Parathyroid adenoma (tissue), 2 donors: ENCODE results near the gene IL13RA2.

Experiments used
- H2AFZ ChIP-seq: fragments of 300-600 bp; sonication (generic); one replicate; pipeline ENCODE4 v1.7.0; 2017; ENCODE audit warnings: antibody characterized with exemption, mild to moderate bottlenecking
- H3K27ac ChIP-seq: fragments of 300-600 bp; sonication (generic); one replicate; pipeline ENCODE4 v1.7.0; 2017
- H3K27me3 ChIP-seq: fragments of 300-600 bp; sonication (generic); one replicate; pipeline ENCODE4 v1.7.0; 2017; ENCODE audit warnings: low read length; ENCODE audit not compliant: control insufficient read depth, insufficient read depth
- H3K36me3 ChIP-seq: fragments of 300-600 bp; sonication (generic); one replicate; pipeline ENCODE4 v1.7.0; 2017; ENCODE audit warnings: low read length; ENCODE audit not compliant: control insufficient read depth, insufficient read depth
- H3K4me1 ChIP-seq: fragments of 300-600 bp; sonication (generic); one replicate; pipeline ENCODE4 v1.7.0; 2017; ENCODE audit warnings: control low read depth
- H3K4me2 ChIP-seq: fragments of 300-600 bp; sonication (generic); one replicate; pipeline ENCODE4 v1.7.0; 2017; ENCODE audit warnings: low read length
- H3K4me3 ChIP-seq: fragments of 300-600 bp; sonication (generic); one replicate; pipeline ENCODE4 v1.7.0; 2017; ENCODE audit warnings: low read depth, low read length
- H3K79me2 ChIP-seq: fragments of 300-600 bp; sonication (generic); one replicate; pipeline ENCODE4 v1.7.0; 2017; ENCODE audit warnings: control low read depth
- H3K9ac ChIP-seq: fragments of 300-600 bp; sonication (generic); one replicate; pipeline ENCODE4 v1.7.0; 2017; ENCODE audit warnings: mild to moderate bottlenecking
- H3K9me3 ChIP-seq: fragments of 300-600 bp; sonication (generic); one replicate; pipeline ENCODE4 v1.7.0; 2017; ENCODE audit warnings: low read length; ENCODE audit not compliant: control insufficient read depth
- TF ChIP-seq, protein P1 (sequence below): fragments of 300-600 bp; sonication (generic); IDR thresholded peaks from one replicate; pipeline ENCODE4 v1.7.0; 2017; ENCODE audit warnings: antibody characterized with exemption, mild to moderate bottlenecking
- donor health status: primary hyperparathyroidism.

IL13RA2 gene

DNA sequence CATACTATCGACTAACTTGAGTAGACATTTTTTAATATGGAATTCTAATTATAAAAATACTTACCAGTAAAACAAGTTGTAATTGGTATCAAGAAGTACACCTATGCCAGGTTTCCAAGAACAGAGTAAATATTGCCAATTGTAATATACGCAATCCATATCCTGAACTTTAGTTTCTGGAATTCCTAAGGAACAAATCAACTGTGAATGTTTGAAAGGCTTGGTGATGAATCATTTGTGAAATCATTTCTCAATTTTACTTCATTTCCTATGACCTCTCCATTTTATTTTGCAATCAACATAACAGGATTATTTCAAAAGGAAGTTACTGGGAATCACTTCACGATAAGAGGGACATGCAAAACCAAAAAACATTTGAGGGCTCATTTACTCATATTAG, 3.7 kb downstream of the IL13RA2 start:
- TF ChIP-seq, protein P1, sequence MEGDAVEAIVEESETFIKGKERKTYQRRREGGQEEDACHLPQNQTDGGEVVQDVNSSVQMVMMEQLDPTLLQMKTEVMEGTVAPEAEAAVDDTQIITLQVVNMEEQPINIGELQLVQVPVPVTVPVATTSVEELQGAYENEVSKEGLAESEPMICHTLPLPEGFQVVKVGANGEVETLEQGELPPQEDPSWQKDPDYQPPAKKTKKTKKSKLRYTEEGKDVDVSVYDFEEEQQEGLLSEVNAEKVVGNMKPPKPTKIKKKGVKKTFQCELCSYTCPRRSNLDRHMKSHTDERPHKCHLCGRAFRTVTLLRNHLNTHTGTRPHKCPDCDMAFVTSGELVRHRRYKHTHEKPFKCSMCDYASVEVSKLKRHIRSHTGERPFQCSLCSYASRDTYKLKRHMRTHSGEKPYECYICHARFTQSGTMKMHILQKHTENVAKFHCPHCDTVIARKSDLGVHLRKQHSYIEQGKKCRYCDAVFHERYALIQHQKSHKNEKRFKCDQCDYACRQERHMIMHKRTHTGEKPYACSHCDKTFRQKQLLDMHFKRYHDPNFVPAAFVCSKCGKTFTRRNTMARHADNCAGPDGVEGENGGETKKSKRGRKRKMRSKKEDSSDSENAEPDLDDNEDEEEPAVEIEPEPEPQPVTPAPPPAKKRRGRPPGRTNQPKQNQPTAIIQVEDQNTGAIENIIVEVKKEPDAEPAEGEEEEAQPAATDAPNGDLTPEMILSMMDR = no peak

DNA sequence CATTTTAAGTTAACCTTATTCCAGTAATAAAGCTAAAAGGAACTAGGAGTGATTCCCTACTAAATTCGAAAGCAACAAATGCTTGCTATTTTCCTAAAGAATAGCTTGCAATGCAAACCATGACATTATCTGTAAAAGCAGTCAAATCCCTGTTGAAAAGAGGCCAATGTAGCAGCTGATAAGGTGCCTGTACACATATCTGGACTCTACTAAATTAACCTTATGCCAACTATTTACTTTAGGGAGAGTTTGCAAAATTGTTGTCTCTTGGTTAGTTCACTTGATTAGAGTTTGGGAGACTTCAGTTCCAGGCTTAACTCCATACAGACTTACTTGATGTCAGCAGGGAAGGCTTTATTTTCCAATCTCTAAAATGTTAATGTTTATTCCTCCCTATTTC, 6.0 kb downstream of the IL13RA2 start:
- TF ChIP-seq, protein P1 = no peak
- H3K36me3 ChIP-seq = no peaks in the 10 kb centered on the region
- H3K9me3 ChIP-seq = no peaks in the 10 kb centered on the region
- no peak overlapping the region for H3K27ac ChIP-seq
- no peak overlapping the region for H3K9ac ChIP-seq
- H3K4me2 ChIP-seq = no peak overlapping the region
- H3K27me3 ChIP-seq = no peaks in the 10 kb centered on the region
- H2AFZ ChIP-seq = no peak overlapping the region
- H3K4me3 ChIP-seq = no peak overlapping the region
- no peaks in the 10 kb centered on the region for H3K4me1 ChIP-seq
- no peaks in the 10 kb centered on the region for H3K79me2 ChIP-seq

More for the DNA sequence above, 3.7 kb downstream of the IL13RA2 start:
- Histone ChIP-seq H3K27me3 (no peaks in the 10 kb centered on the region), H3K4me1 (no peaks in the 10 kb centered on the region), H2AFZ (no peak overlapping the region), H3K4me3 (no peak overlapping the region), H3K79me2 (no peaks in the 10 kb centered on the region), H3K9me3 (no peaks in the 10 kb centered on the region), H3K4me2 (no peak overlapping the region), H3K27ac (no peak overlapping the region), H3K36me3 (no peaks in the 10 kb centered on the region), H3K9ac (no peak overlapping the region)

DNA sequence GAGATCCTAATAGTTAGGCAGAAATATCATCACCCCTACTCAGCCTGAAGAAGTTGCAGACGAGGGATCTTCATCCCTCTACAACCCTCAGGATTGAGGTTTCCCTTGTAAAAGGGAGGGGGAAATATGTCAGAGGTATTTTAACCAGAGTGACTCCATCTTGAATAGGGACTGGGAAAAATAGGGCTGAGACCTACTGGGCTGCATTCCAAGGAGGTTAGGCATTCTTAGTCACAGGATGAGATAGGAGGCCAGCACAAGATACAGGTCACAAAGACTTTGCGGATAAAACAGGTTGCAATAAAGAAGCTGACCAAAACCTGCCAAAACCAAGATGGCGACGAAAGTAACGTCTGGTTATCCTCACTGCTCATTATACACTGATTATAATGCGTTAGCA, 17.5 kb downstream of the IL13RA2 start:
- Histone ChIP-seq H3K4me2 (no peak overlapping the region), H3K4me3 (no peak overlapping the region), H3K9me3 (no peaks in the 10 kb centered on the region), H3K79me2 (no peaks in the 10 kb centered on the region), H3K9ac (no peak overlapping the region), H3K27me3 (no peaks in the 10 kb centered on the region), H3K27ac (no peak overlapping the region), H3K4me1 (no peaks in the 10 kb centered on the region), H3K36me3 (no peaks in the 10 kb centered on the region), H2AFZ (no peak overlapping the region)
- TF ChIP-seq, protein P1 = no peak

DNA sequence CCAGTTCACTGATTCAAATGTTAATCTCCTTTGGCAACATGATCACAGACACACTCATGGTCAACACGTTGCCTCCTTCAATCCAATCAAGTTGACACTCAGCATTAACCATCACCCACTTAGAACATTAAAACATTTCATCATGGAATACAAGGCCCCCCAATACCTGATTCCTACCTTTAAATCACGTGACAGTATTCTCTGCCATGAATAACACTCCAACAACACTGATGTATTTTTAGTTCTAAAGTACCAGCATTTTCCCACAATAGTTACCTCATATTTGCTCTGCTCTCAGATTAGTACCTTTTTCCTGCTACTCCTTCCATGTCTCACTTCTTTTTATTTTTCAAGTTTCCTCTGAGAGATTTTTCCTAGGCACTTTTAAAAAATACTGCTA, 19.6 kb downstream of the IL13RA2 start:
- TF ChIP-seq, protein P1 = no peak
- H3K79me2 ChIP-seq = no peaks in the 10 kb centered on the region
- H3K27me3 ChIP-seq = no peaks in the 10 kb centered on the region
- H3K9me3 ChIP-seq = no peaks in the 10 kb centered on the region
- no peak overlapping the region for H3K27ac ChIP-seq
- no peak overlapping the region for H3K4me3 ChIP-seq
- no peak overlapping the region for H2AFZ ChIP-seq
- no peak overlapping the region for H3K4me2 ChIP-seq
- H3K9ac ChIP-seq = no peak overlapping the region
- H3K36me3 ChIP-seq = no peaks in the 10 kb centered on the region
- H3K4me1 ChIP-seq = no peaks in the 10 kb centered on the region

DNA sequence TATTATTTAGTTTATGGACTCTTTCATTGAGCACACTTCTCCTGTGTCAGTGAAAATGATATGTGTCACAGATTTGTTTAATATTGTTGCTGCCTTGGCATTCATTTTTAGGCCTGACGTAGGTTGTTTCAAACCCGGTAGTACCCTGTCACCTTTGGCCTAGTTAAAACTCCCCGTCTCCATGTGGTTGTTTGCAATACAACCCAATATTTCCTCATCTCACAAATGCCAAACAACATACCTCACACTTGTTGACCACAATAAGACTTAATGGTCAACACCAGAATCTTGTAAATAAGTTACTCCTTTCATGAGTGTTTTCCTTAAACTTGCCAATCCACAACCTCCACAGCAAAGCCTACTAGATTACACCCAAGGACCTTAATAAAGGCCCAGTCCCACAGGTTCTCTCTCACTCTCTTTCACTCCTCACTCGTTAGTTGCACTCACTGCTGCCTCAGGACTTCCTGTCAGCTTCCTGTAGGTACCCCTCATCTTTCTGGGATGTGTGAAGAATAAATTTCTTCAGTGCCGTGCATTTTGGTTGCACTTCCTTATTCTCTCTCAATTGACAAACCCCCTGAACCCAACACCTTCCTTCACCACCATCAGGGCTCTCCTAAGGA, 31.3 kb downstream of the IL13RA2 start:
- H2AFZ ChIP-seq = no peak overlapping the region
- H3K4me1 ChIP-seq = no peaks in the 10 kb centered on the region
- H3K27me3 ChIP-seq = no peaks in the 10 kb centered on the region
- H3K4me3 ChIP-seq = no peak overlapping the region
- no peak overlapping the region for H3K9ac ChIP-seq
- no peaks in the 10 kb centered on the region for H3K79me2 ChIP-seq
- H3K36me3 ChIP-seq = no peaks in the 10 kb centered on the region
- no peaks in the 10 kb centered on the region for H3K9me3 ChIP-seq
- TF ChIP-seq, protein P1 = no peak
- no peak overlapping the region for H3K27ac ChIP-seq
- H3K4me2 ChIP-seq = no peak overlapping the region
